ENCODE results near the gene PIMREG. TPM values are rescaled to one million over a fixed set of nuclear protein-coding genes. Genes with fewer than 3 reads are reported as not detected.

The PIMREG gene
- polyA plus RNA-seq, 3 donors = not detected

GRCh38 chr17:6489016-6489550, 44.8 kb downstream of the PIMREG start:
- peaks cover 0 to 15% (median 9%) of the 10 kb centered on the region in 3 donors for H3K27me3 Mint-ChIP-seq (ENCODE audit: low read depth in 3 of 3)
- 72% methylated on average over 3 of the region's 6 CpGs for WGBS (ENCODE audit: insufficient coverage)
- Histone ChIP-seq H3K36me3 (replicated peaks in 1 of 2; ENCODE audit: control insufficient read depth in 1 of 2, insufficient read depth in 2 of 2, low read length in 2 of 2) (no peaks in the 10 kb centered on the region), H3K79me2 (ENCODE audit: insufficient read depth, low read length) (no peaks in the 10 kb centered on the region), H3K4me1 (ENCODE audit: control insufficient read depth in 1 of 2, insufficient read depth in 2 of 2, low read length in 2 of 2) (no peaks in the 10 kb centered on the region), H3K4me2 (replicated peaks; ENCODE audit: extremely low read depth, low read length, poor library complexity, severe bottlenecking) (no peak overlapping the region), H3K27ac (ENCODE audit: low read depth in 1 of 2, low read length in 2 of 2) (no peak overlapping the region), H4K20me1 (ENCODE audit: insufficient read depth, low read length) (no peaks in the 10 kb centered on the region), H3K9me3 (replicated peaks in 1 of 2; ENCODE audit: control insufficient read depth in 1 of 2, insufficient read depth in 1 of 2, low read length in 2 of 2) (no peaks in the 10 kb centered on the region), H2AFZ (ENCODE audit: insufficient read depth, low read depth, low read length, poor library complexity, severe bottlenecking) (no peak overlapping the region), H3K27me3 (ENCODE audit: control insufficient read depth in 2 of 2, insufficient read depth in 2 of 2, low read length in 2 of 2) (no peaks in the 10 kb centered on the region), H3K9ac (ENCODE audit: insufficient read depth, low read length, poor library complexity, severe bottlenecking) (no peak overlapping the region), H3K4me3 (replicated peaks in 1 of 3; ENCODE audit: low read depth in 2 of 3, low read length in 3 of 3) (no peak overlapping the region)
- no peaks in the 10 kb centered on the region for H3K36me3 Mint-ChIP-seq
- DNase-seq = no peak
- peaks cover 0 to 2% (median 0%) of the 10 kb centered on the region in 7 donors for H3K9me3 Mint-ChIP-seq
- intact Hi-C loops (cut with micrococcal nuclease) = no loop called here
- H3K27ac Mint-ChIP-seq = no peak overlapping the region
- H3K4me1 Mint-ChIP-seq = no peaks in the 10 kb centered on the region
- H3K4me3 Mint-ChIP-seq = no peak overlapping the region
- TF ChIP-seq CTCF (IDR thresholded peaks at IDR 0.05) = no peak

GRCh38 chr17:6491071-6491700, 46.9 kb downstream of the PIMREG start:
- Mint-ChIP-seq H3K36me3 (no peaks in the 10 kb centered on the region), H3K4me3 (no peak overlapping the region), H3K4me1 (peaks cover 2% of the 10 kb centered on the region), H3K27me3 (ENCODE audit: low read depth in 3 of 3) (peaks cover 8 to 24% (median 19%) of the 10 kb centered on the region in 3 donors), H3K9me3 (peaks cover 0 to 4% (median 0%) of the 10 kb centered on the region in 7 donors), H3K27ac (no peak overlapping the region)
- H3K9ac ChIP-seq (ENCODE audit: insufficient read depth, low read length, poor library complexity, severe bottlenecking) = no peak overlapping the region
- no peak overlapping the region for H2AFZ ChIP-seq (ENCODE audit: insufficient read depth, low read depth, low read length, poor library complexity, severe bottlenecking)
- no peak for DNase-seq
- WGBS (ENCODE audit: insufficient coverage) = 96% methylated on average over 4 of the region's 7 CpGs
- H3K4me2 ChIP-seq (replicated peaks; ENCODE audit: extremely low read depth, low read length, poor library complexity, severe bottlenecking) = no peak overlapping the region
- peaks cover 0 to 8% of the 10 kb centered on the region in 2 donors for H3K27me3 ChIP-seq (ENCODE audit: control insufficient read depth in 2 of 2, insufficient read depth in 2 of 2, low read length in 2 of 2)
- H3K9me3 ChIP-seq (replicated peaks in 1 of 2; ENCODE audit: control insufficient read depth in 1 of 2, insufficient read depth in 1 of 2, low read length in 2 of 2) = no peaks in the 10 kb centered on the region
- no peak overlapping the region for H3K27ac ChIP-seq (ENCODE audit: low read depth in 1 of 2, low read length in 2 of 2)
- H3K36me3 ChIP-seq (replicated peaks in 1 of 2; ENCODE audit: control insufficient read depth in 1 of 2, insufficient read depth in 2 of 2, low read length in 2 of 2) = no peaks in the 10 kb centered on the region
- H4K20me1 ChIP-seq (ENCODE audit: insufficient read depth, low read length) = no peaks in the 10 kb centered on the region
- H3K4me1 ChIP-seq (ENCODE audit: control insufficient read depth in 1 of 2, insufficient read depth in 2 of 2, low read length in 2 of 2) = no peaks in the 10 kb centered on the region
- TF ChIP-seq CTCF (IDR thresholded peaks at IDR 0.05) = no peak
- no peaks in the 10 kb centered on the region for H3K79me2 ChIP-seq (ENCODE audit: insufficient read depth, low read length)
- intact Hi-C loops (cut with micrococcal nuclease) = no loop called here
- no peak overlapping the region for H3K4me3 ChIP-seq (replicated peaks in 1 of 3; ENCODE audit: low read depth in 2 of 3, low read length in 3 of 3)
